GM12891 (cell line): Measurements from ENCODE around the gene MOCS1.

Experiments
- POLR2A ChIP-seq: IDR thresholded peaks from 2 replicates; pipeline ENCODE4 v1.6.1; 2011; ENCODE audit warnings: low read depth, low read length, control low read depth
- POLR2AphosphoS5 ChIP-seq: IDR thresholded peaks from 2 replicates; pipeline ENCODE4 v1.6.1; 2011; ENCODE audit warnings: low read depth, low read length, control low read depth
- TAF1 ChIP-seq: IDR thresholded peaks from 2 replicates; pipeline ENCODE4 v1.6.1; 2011; ENCODE audit warnings: low read depth, low read length, control low read depth

- no peak for TF ChIP-seq POLR2A
- no peak for TF ChIP-seq POLR2AphosphoS5
- no peak for TF ChIP-seq TAF1
Observed at GRCh38 chr6:39905640-39905975, 28.7 kb downstream of the MOCS1 start.
